K562 (cell line): ENCODE results near the gene ARL16. TPM values are rescaled to one million over a fixed set of nuclear protein-coding genes. Genes with fewer than 3 reads are reported as not detected.

Experiments
- BHLHE40 ChIP-seq: IDR thresholded peaks from 2 replicates; pipeline ENCODE4 v1.6.1; 2011; ENCODE audit warnings: low read length, improper control_type of control experiment
- CSDE1 ChIP-seq, 2 experiments: fragments of 450-650 bp; IDR thresholded peaks; 2 replicates each; pipeline ENCODE4 v1.6.1; 2016; ENCODE audit warnings: mild to moderate bottlenecking in 1 of 2
- DNMT1 ChIP-seq: fragments of 450-650 bp; IDR thresholded peaks from 2 replicates; pipeline ENCODE4 v1.6.1; 2016; ENCODE audit warnings: antibody characterized with exemption, mild to moderate bottlenecking
- ZBTB9 ChIP-seq: fragments of 450-650 bp; formaldehyde crosslinking; IDR thresholded peaks from 2 replicates; pipeline ENCODE4 v1.4.0; 2020; ENCODE audit warnings: mild to moderate bottlenecking, moderate library complexity
- ZNF57 ChIP-seq: fragments of 450-650 bp; formaldehyde crosslinking; IDR thresholded peaks from 2 replicates; pipeline ENCODE4 v1.4.0; 2020; ENCODE audit warnings: mild to moderate bottlenecking, moderate library complexity
- ZNF717 ChIP-seq: fragments of 250-450 bp; sonication (Bioruptor Pico); IDR thresholded peaks from 2 replicates; pipeline ENCODE4 v1.5.0; 2021
- polyA plus RNA-seq, 8 experiments: library from polyadenylated mRNA; depleted of rRNA in 4 of 8; stranded (reverse) in 5 of 8; unstranded in 3 of 8; fragments of >200 nt; fragmentation: Nextera tagmentation in 2 of 8; fragmentation: Illumina TruSeq in 1 of 8; extraction: Ambion mirVana in 2 of 8; extraction: Trizol in 1 of 8; gene quantifications; 2 replicates each; pipeline versions ENCODE4 v1.2.1 to v1.2.3, GENCODE V29; 2011 to 2014; ENCODE audit warnings: inconsistent platforms in 1 of 8, missing spikeins in 1 of 8
- total RNA-seq, 7 experiments: library from RNA; depleted of rRNA in 6 of 7; stranded (reverse); fragments of >200 nt in 6 of 7; fragmentation: Illumina TruSeq in 2 of 7; extraction: Trizol in 2 of 7; gene quantifications; 2 replicates each; pipeline versions ENCODE4 v1.2.1 to v1.2.3, GENCODE V29; 2011 to 2021; ENCODE audit warnings: low replicate concordance in 1 of 7
- TF ChIP-seq, protein P1 (sequence below): IDR thresholded peaks from 2 replicates; pipeline ENCODE4 v1.6.1; 2012; ENCODE audit warnings: low read depth, low read length, improper control_type of control experiment, borderline replicate concordance

The ARL16 gene
- total and polyA plus RNA-seq, 9 of the 15 experiments (the other 6 are each of a cell fraction or from before 2014, with no cell fraction given), result 5.4 to 32.4 (median 22.6) TPM

- TF ChIP-seq, protein P1, sequence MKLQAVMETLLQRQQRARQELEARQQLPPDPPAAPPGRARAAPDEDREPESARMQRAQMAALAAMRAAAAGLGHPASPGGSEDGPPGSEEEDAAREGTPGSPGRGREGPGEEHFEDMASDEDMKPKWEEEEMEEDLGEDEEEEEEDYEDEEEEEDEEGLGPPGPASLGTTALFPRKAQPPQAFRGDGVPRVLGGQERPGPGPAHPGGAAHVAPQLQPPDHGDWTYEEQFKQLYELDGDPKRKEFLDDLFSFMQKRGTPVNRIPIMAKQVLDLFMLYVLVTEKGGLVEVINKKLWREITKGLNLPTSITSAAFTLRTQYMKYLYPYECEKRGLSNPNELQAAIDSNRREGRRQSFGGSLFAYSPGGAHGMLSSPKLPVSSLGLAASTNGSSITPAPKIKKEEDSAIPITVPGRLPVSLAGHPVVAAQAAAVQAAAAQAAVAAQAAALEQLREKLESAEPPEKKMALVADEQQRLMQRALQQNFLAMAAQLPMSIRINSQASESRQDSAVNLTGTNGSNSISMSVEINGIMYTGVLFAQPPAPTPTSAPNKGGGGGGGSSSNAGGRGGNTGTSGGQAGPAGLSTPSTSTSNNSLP, result no peak
- TF ChIP-seq BHLHE40 (peak; percentile 30; the same call in 1 of the 2 replicates), ZNF57 (CRISPR knock-in tag) (no peak), DNMT1 (no peak), CSDE1 (IDR thresholded peaks at IDR 0.05) (no peak), ZNF717 (CRISPR knock-in tag) (no peak), ZBTB9 (CRISPR knock-in tag) (peak; percentile 73; the same call in 1 of the 2 replicates)
These were observed 19.5 kb upstream of the ARL16 start, which contains the start of gene MRPL12 (continued) for GRCh38 chr17:81702934-81703746.
